Measurements from ENCODE around the gene ETFA. TPM values are rescaled to one million over a fixed set of nuclear protein-coding genes. Genes with fewer than 3 reads are reported as not detected.

Gene ETFA
- total and polyA plus RNA-seq, 2 of the 8 experiments (the other 6 are each of a cell fraction or from before 2014, with no cell fraction given) = 60.9 to 90.0 TPM

DNA sequence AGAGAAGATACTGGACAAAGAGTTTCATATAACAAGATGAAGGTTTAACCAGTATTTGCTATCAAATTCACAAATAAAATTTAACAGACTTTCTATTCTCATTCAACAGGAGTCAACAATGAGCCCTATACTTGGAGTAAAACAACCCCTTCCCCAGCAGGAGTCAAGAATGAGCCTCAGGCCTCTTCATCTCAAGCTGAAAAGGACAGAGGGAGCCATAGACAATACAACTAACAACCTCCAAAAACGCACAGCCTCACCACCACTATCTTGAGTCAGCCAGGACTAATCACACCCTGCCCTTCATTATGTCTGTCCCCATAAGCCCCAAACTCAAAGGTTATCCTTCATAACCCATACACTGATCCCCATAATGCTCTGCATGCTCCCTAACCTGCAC is 36.4 kb downstream of the ETFA start (continued):
- TF ChIP-seq CHD7 (IDR thresholded peaks at IDR 0.05; ENCODE audit: insufficient replicate concordance, low read length) = no peak
- TF ChIP-seq, protein P1, sequence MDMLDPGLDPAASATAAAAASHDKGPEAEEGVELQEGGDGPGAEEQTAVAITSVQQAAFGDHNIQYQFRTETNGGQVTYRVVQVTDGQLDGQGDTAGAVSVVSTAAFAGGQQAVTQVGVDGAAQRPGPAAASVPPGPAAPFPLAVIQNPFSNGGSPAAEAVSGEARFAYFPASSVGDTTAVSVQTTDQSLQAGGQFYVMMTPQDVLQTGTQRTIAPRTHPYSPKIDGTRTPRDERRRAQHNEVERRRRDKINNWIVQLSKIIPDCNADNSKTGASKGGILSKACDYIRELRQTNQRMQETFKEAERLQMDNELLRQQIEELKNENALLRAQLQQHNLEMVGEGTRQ (IDR thresholded peaks at IDR 0.05; ENCODE audit: low read length) = no peak
- no peak for TF ChIP-seq SIX5 (IDR thresholded peaks at IDR 0.05; ENCODE audit: low read depth, low read length)
- TF ChIP-seq CTBP2 (IDR thresholded peaks at IDR 0.05; ENCODE audit: borderline replicate concordance, insufficient read depth, insufficient read length, low read length) = no peak
- TF ChIP-seq SRF (IDR thresholded peaks at IDR 0.05; ENCODE audit: low read depth, low read length) = no peak
- no peak for TF ChIP-seq TEAD4 (IDR thresholded peaks at IDR 0.05; ENCODE audit: low read depth, low read length)
- TF ChIP-seq EP300 (IDR thresholded peaks at IDR 0.05; ENCODE audit: borderline replicate concordance in 1 of 2, low read depth in 2 of 2, low read length in 2 of 2) = no peak
- no peak for TF ChIP-seq BACH1 (IDR thresholded peaks at IDR 0.05; ENCODE audit: low read length)
- no peak for TF ChIP-seq ASH2L (IDR thresholded peaks at IDR 0.05; ENCODE audit: low read length)
- no peak for TF ChIP-seq YY1 (IDR thresholded peaks at IDR 0.05; ENCODE audit: low read depth, low read length)
- TF ChIP-seq HDAC2 (IDR thresholded peaks at IDR 0.05; ENCODE audit: borderline replicate concordance in 1 of 2, low read depth in 2 of 2, low read length in 2 of 2) = no peak

Measured in H1 (cell line).